Fibroblast of the aortic adventitia (primary cell): Measurements from ENCODE around the gene CHRND. TPM values are rescaled to one million over a fixed set of nuclear protein-coding genes. Genes with fewer than 3 reads are reported as not detected.
A peak's percentile ranks its signal among the peaks of the same experiment; 100 is the strongest.

Experiments used
- DNase-seq: peaks from one replicate; pipeline ENCODE4 v3.0.0-alpha.2; 2010; ENCODE audit warnings: low read depth
- H3K4me3 ChIP-seq: 2 replicates; pipeline ENCODE4 v1.5.1; 2011; ENCODE audit warnings: low read depth, mild to moderate bottlenecking, control low read depth, low read length, moderate library complexity
- total RNA-seq: library from RNA; depleted of rRNA; stranded (reverse); fragments of >200 nt; gene quantifications from 2 replicates; pipeline ENCODE4 v1.2.3, GENCODE V29; 2012; ENCODE audit warnings: low replicate concordance
- TF ChIP-seq, protein P1 (sequence below): IDR thresholded peaks from 2 replicates; pipeline ENCODE4 v1.5.1; 2011; ENCODE audit warnings: mild to moderate bottlenecking, low read length, control low read depth, inconsistent platforms; ENCODE audit not compliant: insufficient read depth

The CHRND gene
- total RNA-seq, 1 donor = not detected

DNA sequence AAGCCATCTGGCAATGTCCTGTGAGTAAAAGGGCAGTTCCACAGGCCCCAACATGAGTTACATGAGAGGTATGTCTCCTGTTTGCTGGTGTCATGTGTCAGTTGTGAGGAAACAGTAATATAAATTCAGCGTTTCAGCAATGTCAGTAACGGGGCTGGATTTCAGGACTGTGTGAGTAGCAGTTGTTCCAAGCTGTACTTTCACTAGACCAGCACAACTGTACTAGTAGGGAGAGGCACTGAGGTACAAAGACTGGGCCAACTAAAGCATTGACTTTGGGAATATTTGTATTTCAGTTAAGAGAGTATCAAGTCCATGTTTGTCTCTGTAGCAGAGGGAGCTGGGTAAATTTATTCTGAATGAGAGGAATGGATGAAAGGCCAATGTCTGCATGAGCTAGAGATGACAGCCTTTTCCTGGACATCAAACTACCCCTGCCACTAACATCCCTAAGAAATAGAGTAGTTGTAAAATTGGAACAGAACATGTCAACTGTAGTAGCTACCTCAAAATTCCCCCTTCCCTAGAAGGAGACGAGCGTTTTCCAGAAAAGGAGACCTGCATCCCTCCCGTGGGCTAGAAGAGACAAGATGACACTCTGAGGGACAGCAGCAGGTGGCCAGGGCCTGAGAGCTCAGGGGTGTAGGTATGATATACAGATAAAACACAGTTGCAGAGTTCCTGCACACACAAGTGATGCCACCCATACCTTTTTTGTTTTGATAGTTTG is 48.9 kb downstream of the CHRND start:
- no peak overlapping the region for H3K4me3 ChIP-seq
- DNase-seq = no peak
- TF ChIP-seq, protein P1, sequence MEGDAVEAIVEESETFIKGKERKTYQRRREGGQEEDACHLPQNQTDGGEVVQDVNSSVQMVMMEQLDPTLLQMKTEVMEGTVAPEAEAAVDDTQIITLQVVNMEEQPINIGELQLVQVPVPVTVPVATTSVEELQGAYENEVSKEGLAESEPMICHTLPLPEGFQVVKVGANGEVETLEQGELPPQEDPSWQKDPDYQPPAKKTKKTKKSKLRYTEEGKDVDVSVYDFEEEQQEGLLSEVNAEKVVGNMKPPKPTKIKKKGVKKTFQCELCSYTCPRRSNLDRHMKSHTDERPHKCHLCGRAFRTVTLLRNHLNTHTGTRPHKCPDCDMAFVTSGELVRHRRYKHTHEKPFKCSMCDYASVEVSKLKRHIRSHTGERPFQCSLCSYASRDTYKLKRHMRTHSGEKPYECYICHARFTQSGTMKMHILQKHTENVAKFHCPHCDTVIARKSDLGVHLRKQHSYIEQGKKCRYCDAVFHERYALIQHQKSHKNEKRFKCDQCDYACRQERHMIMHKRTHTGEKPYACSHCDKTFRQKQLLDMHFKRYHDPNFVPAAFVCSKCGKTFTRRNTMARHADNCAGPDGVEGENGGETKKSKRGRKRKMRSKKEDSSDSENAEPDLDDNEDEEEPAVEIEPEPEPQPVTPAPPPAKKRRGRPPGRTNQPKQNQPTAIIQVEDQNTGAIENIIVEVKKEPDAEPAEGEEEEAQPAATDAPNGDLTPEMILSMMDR = no peak

DNA sequence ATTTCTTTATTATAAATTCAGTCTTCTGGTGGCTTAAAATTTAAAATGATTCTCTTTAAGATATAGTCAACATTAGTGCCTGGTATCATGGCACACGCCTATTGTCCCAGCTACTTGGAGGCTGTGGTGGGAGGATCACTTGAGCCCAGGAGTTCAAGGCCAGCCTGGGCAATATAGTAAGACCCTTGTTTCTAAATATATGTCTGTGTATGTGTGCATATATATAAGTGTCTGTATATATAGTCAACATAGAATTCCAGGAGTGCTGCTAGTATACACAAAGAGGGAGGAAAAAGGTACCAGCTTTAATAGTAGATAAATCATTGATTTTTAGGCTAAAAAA is 49.4 kb downstream of the CHRND start:
- TF ChIP-seq, protein P1 = no peak
- no peak for DNase-seq

DNA sequence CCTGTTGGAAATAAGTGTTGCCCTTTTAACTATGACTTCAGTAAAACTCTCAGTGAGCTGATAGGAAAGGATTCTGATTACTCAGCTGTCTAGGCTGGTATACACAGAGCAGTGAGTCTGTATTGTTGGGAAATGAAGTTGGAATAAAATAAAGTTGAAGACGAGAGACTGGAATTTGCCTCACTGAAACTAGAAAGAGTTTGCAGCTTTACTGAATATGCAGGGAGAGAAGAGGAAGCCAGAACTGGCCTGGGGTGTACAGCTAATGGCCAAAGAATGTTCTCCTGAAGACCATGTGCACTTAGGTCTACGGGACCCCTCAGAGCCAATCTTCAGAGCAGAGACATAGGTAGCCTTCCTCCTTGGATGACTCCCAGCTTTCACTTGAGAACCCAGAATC is 51.0 kb downstream of the CHRND start:
- no peak overlapping the region for H3K4me3 ChIP-seq
- peak; percentile 36 for DNase-seq
- TF ChIP-seq, protein P1 = no peak

More for the DNA sequence above, 49.4 kb downstream of the CHRND start:
- H3K4me3 ChIP-seq = no peak overlapping the region

DNA sequence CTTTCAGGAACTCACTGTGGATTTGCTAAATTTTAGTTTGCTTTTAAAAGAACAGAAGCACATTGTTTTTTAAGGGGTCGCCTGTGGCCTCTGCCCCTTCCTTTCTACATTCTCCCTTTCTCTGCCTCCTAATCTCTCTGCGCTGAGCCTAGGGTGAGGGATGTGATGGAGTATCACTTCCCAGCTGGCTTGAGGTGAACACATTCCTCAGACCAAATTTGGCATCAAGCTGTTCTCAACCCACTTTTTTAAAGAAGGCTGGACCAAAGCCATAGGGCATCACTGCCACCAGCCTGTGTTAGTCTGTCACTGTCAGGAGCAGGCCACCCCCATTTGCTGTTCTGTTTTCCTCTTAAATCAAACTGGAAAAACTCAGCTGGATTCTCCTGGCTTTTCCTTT is 51.9 kb downstream of the CHRND start:
- no peak overlapping the region for H3K4me3 ChIP-seq
- TF ChIP-seq, protein P1 = no peak
- DNase-seq = no peak

DNA sequence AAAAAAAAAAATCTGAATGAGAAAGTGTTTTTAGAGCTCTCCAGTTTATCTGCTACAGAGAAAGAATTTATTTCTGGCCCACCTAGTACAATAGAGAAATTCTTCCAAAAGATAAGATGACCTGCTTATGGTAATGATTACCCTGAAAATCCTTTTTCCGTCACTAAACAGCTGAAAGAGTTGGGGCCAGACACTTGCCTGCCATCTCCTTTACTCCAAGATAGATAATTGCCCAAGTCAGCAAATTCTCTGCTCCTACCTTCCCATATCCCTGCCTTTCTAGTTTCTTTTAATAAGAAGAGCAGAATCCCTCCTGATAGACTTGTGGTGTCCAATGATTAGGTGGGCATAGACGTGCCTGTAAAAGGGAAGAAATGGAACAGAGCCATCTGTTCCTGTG is 52.7 kb downstream of the CHRND start:
- no peak for DNase-seq
- TF ChIP-seq, protein P1 = no peak
- H3K4me3 ChIP-seq = no peak overlapping the region

DNA sequence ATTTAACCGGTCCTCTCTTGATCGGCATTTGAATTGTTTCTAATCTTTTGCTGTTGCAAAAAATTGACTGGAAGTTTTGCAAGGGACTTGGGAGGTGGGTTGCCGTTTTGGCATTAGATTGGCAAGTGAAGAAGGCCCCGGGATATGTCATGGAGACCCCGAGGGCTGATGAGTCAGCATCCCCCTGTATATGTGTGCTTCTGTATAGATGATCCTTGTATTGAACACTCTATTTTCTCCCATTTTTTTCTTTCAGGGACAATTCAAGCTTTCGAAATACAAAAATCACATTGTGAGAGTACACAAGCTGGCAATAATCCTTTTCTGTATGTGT is 54.7 kb downstream of the CHRND start:
- H3K4me3 ChIP-seq = no peak overlapping the region
- TF ChIP-seq, protein P1 = no peak
- DNase-seq = no peak

DNA sequence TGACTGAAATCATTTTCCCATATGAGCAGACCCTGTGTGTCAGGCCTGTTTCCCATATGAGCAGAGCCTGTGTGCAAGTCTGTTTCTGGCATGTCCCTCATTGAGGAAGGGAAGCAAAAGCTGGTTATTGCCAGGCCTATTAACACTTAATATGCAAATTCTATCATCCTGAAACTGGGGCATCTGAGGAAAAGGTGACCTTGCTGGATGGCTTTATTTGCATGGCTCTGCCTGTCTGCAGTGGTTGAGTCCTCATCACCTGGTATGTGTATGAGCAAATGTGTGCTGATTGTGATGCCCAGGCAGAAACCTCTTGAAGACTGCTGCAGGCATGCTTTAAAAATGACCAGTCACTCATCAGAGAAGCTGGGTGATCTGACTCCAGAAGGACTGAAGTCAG is 55.8 kb downstream of the CHRND start:
- DNase-seq = no peak
- TF ChIP-seq, protein P1 = no peak
- no peak overlapping the region for H3K4me3 ChIP-seq
